GM21381 (cell line): ENCODE results near the gene PITHD1.
"Not testable (repeated sequence)": the region's sequence is repeated elsewhere in the genome, so short reads cannot be mapped to it uniquely, and the experiment has no call there.

Source experiments
- ATAC-seq: cut with Tn5 transposase; IDR thresholded peaks from one replicate; pipeline ENCODE4 v1.9.1; 2021; ENCODE audit warnings: mild to moderate bottlenecking, moderate library complexity; ENCODE audit not compliant: unreplicated experiment

Gene PITHD1, protein sequence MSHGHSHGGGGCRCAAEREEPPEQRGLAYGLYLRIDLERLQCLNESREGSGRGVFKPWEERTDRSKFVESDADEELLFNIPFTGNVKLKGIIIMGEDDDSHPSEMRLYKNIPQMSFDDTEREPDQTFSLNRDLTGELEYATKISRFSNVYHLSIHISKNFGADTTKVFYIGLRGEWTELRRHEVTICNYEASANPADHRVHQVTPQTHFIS

DNA sequence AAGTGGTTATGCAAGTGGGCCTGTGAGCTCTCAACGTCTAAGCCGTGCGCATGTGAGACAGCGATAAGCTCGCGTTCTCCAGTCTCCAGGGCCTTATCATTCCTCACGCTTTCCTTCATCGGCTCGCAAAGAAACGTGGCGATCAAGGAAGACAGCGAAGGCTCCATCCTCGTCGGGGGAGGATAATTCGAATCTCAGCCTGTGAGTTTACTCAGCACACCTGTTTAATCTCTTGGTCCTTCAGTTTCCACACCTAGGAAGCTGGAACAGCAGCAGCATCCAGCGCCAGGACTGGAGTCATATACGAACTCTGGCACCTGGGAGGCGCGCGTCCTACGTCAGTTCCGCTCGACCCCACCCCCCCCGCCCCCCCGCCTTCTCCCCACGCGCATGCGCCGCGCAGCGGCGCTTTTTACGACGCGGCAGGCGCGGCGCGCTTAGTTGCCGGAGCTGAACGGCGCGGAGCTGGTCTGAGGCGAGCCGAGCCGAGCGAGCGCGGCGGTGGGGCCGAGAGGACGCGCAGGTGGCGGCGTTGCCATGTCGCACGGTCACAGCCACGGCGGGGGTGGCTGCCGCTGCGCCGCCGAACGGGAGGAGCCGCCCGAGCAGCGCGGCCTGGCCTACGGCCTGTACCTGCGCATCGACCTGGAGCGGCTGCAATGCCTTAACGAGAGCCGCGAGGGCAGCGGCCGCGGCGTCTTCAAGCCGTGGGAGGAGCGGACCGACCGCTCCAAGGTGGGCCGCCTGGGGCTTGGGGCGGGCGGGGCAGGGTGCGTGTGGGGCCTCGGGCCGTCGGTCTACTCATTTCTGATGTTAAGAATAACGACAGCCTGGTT is at the start of gene PITHD1:
TSS of gene PITHD1 (plus strand) at position 440 of the 836 bp plus-strand sequence. CDS start at position 538, 98 bp downstream.
- peak; percentile 83 for ATAC-seq

DNA sequence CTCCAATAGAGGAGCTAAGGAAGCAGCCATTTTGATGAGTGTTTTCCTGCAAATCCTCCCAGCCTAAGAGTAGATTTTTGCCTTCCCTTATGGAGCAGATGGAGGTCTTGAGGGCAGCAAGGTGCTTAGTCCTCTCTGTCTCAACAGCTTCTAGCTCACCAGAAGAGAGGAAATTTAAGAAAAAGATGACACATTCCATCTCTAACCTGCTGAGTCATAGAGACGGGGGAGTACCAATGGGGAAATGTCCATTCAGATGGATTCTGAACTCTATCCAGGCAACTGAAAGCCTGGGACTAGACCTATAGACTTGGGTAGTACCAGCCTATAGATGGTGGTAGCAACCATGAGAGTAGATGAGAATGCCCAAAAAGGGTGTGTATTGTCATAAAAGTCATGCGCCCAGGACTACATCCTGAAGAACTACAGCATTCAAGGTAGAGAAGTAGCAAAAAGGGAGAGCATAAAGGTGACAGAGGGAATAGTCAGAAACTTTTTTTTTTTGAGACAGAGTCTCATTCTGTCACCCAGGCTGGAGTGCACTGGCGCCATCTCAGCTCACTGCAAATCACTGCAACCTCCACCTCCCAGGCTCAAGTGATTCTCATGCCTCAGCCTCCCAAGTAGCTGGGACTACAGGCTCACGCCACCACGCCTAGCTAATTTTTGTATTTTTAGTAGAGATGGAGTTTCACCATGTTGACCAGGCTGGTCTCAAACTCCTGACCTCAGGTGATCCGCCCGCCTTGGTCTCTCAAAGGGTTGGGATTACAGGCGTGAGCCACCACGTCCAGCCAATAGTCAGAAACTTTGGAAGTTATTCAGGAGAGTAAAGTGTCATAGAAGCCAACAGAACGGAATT is 45.6 kb upstream of the PITHD1 start:
- no peak for ATAC-seq

DNA sequence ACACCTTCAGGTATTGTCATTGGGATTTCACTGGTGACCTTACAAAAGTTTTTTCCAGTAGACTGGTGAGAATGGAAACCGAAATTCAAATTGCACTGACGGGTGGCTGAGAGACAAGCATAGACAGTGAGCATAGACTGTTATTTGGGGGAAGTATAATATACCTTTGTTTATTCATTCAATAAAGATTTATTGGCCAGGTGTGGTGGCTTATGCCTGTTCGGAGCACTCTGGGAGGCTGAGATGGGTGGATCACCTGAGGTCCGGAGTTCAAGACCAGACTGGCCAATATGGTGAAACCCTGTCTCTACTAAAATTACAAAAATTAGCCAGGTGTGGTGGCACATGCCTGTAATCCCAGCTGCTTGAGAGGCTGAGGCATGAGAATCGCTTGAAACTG is 44.9 kb upstream of the PITHD1 start:
- not testable (repeated sequence) for ATAC-seq

DNA sequence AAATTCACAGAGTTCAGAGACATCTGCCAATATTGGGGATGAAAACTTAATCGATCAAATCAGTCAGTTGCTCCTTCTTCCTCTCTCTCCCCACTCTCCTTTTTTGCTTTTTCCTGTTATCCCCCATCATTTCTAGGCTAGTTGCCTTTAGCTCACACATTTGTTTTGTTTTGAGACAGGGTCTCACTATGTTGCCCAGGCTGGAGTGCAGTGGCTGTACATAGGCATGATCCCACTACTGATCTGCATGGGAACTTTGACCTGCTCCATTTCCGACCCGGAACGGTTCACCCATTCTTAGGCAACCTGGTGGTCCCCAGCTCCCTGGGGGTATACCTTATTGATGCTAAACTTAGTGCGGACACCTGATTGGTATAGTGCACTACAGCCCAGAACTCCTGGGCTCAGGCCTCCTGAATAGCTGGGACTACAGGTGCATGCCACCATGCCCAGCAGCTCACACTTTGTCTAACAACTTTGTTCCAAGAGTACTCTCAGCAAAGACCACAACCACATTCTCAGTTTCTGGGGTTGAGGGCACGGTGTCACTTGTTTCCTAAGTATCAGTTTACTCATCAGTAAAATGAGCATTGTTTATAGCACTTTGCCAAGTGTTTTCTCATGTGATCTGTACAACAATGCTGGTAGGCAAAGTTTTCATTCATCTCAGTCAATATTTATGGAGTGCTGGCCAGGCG is 41.6 kb upstream of the PITHD1 start:
- no peak for ATAC-seq

DNA sequence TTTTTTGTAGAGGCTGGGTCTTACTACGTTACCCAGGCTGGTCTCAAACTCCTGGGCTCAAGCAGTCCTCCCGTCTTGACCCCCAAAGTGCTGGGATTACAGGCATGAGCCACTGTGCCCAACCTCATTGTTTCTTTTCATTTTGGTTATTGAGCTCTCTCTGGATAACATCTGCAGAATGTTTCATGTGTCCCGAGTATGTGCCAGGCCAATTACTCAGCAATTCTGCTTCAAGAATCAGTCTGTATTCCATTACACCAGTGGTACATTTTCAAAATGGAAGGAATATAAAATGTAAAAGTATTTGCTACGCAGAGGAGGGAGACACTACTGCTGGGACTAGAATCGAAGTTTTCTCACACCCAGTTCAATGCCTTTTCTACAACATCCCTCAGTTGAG is 36.6 kb upstream of the PITHD1 start:
- no peak for ATAC-seq

DNA sequence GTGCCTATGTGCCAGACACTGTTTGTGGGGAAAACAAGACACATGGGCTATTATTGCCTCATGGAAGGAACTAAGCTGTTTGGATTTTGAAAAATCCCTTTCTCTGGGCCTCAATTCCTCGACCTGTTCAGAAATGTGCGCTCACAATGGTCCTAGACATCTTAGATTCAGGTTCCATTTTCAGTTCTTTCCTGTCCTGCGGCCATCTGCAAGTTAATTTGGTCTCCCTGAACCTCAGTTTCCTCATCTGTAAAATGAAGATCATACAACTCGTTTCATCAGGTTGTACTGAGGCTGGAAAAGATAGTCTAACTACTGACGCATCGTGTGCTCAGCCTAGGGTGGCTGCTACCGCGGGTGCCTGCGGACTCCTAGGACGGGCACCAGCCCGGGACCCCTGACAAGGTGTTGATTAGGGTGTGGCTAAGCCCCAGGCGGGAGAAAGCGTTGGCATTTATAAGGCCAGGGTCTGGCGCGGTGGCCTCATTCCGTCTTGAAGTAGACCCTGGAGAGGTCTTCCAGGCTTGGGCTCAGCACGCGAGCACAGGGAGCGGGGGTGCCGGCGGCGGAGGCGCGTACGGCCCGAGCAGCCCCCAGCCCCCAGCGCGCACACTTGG is 35.4 kb upstream of the PITHD1 start:
- peak; percentile 13 for ATAC-seq

DNA sequence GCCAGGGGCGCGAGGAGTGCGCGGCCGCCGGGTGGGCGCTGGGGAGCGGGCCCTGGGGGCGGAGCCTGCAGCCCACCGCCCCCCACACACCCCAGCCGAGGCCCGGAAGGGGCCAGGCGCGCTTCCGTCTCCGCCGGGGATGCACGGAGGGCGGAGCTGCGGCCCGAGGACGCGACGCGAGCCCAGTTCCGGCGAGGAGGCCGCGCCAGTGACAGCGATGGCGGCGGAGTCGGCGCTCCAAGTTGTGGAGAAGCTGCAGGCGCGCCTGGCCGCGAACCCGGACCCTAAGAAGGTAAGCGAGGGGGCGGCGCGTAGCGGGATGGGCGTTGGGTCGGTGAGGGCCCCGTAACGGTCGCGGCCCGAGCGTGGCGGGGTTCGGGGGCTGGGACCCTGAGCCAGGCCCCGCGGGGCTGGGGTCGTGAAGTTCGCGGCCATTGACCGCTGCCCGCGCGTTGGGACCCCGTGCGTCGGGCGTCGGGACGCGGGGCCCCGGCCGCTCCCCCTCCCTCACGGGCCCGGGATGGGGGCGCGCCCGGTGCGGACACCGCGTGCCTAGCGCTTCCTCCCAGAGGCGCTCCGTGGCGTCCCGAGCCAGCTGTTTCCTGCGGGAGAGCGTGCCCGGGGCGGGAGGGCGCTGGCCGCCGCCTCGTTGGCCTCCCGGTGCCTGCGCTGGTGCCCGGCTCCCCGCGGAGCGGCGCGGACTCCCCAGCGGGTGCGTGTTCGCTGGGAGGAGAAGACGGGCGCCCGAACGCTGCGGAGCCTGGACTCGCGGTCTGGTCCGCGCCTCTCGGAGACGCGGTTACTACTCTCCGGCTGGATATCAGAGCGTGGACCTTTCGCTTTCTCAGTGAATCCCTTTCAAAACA is 34.7 kb upstream of the PITHD1 start, which contains the start of gene ELOA:
TSS of gene ELOA (plus strand) at position 185 of the 866 bp plus-strand sequence. CDS start at position 218, 33 bp downstream.
- ATAC-seq: peak; percentile 78

DNA sequence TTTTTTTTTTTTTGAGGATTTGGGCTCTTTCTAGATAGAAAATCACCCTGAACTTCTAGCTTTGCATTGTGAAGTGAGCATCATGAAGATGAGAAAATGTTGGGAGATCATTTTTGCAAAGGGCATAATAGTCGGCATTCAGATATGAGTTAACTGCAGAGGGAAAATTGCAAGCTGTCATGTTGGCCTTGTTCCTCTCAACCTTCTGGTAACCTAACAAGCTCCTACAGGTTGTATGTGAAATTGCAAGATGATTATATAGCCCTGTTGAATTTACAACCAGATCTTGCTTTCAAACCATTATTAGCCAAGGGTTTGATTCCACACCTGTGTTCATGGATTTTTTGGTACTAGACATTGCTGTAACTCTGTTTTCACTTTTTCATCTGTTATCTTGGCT is 32.7 kb upstream of the PITHD1 start:
- ATAC-seq: no peak

DNA sequence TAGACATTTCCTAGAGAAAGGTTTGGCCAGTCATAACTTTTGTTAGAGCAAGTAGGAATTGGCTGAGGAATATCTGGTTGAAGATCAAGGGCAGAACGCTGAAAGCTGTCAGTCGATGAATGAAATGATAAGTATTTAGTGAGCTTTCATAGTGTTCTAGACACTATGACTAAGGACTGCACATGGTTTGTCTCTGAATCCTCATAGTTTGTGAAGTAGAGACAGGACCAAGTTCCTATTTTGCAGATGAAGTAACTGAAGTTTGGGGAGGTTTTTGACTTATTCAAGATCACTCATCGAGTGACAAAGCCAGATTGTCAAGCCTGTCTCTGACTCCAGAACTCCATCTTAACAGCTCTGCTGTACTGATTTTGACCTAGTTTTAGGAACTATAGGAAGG is 30.2 kb upstream of the PITHD1 start:
- no peak for ATAC-seq

DNA sequence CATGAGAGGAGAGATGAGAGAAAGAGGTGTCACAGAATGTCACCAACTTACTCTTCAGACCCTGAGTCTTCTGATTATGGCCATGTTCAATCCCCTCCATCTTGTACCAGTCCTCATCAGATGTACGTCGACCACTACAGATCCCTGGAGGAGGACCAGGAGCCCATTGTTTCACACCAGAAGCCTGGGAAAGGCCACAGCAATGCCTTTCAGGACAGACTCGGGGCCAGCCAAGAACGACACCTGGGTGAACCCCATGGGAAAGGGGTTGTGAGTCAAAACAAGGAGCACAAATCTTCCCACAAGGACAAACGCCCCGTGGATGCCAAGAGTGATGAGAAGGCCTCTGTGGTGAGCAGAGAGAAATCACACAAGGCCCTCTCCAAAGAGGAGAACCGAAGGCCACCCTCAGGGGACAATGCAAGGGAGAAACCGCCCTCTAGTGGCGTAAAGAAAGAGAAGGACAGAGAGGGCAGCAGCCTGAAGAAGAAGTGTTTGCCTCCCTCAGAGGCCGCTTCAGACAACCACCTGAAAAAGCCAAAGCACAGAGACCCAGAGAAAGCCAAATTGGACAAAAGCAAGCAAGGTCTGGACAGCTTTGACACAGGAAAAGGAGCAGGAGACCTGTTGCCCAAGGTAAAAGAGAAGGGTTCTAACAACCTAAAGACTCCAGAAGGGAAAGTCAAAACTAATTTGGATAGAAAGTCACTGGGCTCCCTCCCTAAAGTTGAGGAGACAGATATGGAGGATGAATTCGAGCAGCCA is 27.0 kb upstream of the PITHD1 start:
- ATAC-seq: no peak

DNA sequence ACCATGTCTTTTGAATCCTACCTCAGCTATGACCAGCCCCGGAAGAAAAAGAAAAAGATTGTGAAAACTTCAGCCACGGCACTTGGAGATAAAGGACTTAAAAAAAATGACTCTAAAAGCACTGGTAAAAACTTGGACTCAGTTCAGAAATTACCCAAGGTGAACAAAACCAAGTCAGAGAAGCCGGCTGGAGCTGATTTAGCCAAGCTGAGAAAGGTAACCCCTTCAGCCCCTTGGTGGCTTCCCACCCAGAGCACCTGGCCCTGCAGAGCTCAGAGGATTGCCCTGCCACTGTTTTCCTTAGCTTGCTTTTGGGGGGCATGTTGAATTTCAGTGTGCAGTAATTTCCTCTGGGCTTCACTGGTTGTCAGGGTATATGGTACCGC is 26.4 kb upstream of the PITHD1 start:
- no peak for ATAC-seq

DNA sequence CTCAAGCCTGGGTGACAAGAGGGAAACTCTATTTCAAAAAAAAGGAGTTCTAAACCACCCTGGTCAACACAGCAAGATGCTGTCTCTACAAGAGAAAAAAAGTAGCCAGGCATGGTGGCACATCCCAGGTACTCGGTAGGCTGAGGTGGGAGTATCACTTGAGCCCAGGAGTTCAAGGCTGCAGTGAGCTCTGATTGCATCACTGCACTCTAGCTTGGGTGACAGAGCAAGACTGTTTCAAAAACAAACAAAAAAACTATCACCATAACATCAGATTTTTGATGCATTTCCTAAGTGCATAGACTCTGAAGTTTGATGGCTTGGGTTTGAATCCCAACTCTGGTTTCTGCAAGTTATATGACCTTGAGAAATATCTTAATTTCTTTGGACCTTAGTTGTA is 25.3 kb upstream of the PITHD1 start:
- no peak for ATAC-seq

DNA sequence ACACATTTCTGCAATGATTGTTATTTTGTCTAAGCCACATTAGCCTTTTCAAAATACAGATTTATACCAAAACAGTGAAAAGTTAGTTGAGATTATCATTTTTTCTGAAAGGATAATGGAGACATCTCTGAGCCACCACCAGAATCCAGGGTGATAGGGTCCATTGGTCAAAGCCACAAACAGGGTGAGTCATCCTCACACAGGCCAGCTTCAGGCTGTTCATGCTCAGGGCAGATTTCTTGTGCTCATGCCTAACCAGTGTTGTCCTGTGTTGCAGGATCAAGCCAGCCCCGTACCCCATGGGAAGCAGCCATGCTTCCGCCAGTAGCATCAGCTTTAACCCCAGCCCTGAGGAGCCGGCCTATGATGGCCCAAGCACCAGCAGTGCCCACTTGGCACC is 21.5 kb upstream of the PITHD1 start:
- no peak for ATAC-seq

DNA sequence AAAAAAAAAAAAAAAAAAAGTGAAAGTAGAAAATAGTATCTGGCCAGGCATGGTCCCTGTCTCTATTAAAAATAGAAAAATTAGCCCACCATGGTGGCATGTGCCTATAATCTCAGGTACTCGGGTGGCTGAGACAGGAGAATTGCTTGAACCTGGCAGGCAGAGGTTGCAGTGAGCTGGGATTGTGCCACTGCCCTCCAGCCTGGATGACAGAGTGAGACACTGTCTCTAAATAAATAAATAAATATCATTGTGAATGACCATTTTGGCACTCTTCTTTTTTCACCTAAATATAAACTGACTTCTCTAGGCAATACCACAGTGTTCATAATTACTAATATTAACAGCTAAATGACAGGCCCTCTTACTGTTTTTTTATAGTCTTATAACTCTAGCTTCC is 20.4 kb upstream of the PITHD1 start:
- ATAC-seq: no peak

DNA sequence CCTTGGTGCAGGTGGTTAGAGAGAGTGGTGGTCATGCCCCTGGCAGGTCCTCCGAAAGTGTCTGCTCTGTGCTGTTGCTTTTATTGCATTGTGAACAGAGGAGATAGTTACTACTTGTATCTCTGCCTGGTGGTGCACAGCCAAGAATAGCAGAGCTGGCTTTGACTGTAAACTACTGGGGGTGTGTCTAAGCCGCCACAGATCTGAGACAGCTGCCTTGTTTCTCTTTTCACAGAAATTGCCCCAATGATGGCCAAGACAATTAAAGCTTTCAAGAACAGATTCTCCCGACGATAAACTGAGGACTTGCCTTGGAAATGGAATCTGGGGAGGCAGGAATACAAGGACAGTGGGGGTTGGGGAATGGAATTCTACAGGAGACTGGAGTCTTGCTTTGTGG is 18.9 kb upstream of the PITHD1 start:
- no peak for ATAC-seq

DNA sequence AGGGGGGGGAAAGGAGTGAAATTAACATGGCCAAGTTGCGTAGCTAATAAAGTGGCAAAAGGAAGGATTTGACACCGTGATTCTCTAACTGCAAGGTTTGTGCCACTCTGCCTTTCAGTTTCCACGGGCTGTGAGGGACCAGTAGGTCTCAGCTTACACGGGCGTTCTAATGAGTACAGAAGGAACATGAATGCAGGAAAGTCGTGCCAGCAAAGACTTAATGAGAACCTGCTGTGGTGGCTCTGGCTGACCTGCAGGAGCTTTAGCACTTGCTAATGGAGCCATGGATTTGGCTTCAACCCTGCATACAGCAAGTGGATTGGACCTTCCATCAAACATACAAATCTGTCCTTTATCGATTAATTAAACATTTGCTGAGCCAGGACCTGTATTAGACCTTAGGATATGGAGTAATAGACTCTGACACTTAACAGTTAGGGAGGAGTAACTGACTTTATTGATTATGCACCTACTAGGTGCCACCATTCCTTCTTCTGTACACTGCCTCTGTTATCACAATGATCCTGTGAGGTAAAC is 15.1 kb upstream of the PITHD1 start:
- ATAC-seq: no peak

DNA sequence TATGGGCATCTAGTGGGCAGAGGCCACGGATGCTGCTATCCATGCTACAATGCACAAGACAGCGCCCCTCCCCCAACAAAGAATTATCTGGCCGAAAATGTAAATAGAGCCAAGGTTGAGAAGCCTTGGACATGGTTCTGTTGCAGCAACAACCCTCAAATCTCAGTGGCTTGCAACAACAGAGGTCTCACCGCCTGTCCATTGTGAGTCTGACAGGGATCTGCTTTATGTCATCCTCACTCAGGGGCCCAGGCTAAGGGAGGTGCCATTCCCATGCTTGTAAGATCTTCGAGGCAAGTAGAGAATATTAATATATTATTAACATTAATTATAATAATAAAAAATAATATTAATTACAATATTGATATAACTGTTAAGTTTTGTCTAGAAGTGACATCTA is 9.5 kb upstream of the PITHD1 start:
- ATAC-seq: no peak

DNA sequence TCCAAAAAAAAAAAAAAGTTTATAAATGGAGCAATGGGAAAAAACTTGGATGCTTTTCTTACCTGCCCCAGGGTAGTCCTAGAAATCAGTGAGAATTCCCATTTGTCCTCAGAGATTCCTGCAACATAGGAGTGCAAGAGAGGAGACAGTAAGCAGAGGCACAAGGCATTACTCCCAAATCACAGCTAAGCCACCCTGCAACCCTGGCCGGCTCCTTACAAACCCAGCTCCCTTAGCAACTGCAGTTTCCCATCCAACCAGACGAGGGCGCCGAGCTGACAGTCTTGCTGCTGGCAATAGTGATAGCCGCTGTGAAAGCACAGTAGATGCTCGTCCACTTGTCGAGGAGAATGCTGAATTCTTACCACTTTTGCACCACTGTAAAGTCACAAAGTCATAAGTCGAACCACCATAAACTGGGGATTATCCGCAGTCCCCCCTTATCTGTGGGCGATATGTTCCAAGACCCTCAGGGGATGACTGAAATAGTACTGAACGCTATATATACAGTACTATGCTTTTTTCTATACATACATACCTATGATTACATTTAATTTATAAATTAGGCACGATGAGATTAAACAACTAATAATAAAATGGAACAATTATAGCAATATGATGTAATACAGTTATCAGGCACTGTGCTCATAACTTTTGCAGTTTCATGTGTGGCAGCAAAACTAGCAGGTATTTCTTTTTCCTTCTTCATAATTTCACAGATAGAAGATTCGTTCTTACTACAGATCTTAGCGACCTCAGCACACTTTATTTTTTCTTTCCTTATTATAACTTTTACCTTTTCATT is 6.0 kb upstream of the PITHD1 start:
- no peak for ATAC-seq
